Activated naive CD4-positive, alpha-beta T cell treated with anti-CD3 and anti-CD28 coated beads for 36 hours (primary cell): Measurements from ENCODE around the gene IPCEF1. TPM values are rescaled to one million over a fixed set of nuclear protein-coding genes. Genes with fewer than 3 reads are reported as not detected.
A peak's percentile ranks its signal among the peaks of the same experiment; 100 is the strongest.
"Not testable (repeated sequence)": the region's sequence is repeated elsewhere in the genome, so short reads cannot be mapped to it uniquely, and the experiment has no call there.

ENCODE experiments used
- CTCF ChIA-PET: fragments of 350-600 bp; sonication (Branson Sonifier 250); formaldehyde crosslinking; loops from one replicate; lab custom pipeline; 2021; ENCODE audit warnings: antibody characterized with exemption; lab: Charles Lee
- DNase-seq: peaks from one replicate; pipeline ENCODE4 v3.0.0-alpha.2; 2020
- H3K27ac Mint-ChIP-seq: one replicate; pipeline ENCODE4 v1.8.0; 2021; ENCODE audit warnings: mild to moderate bottlenecking, mixed read lengths
- H3K27me3 Mint-ChIP-seq: one replicate; pipeline ENCODE4 v1.8.0; 2021; ENCODE audit warnings: low read depth, mixed read lengths
- H3K36me3 Mint-ChIP-seq: one replicate; pipeline ENCODE4 v1.8.0; 2021; ENCODE audit warnings: low read depth, mixed read lengths
- H3K4me1 Mint-ChIP-seq: one replicate; pipeline ENCODE4 v1.8.0; 2021; ENCODE audit warnings: low read depth, mixed read lengths
- H3K4me3 Mint-ChIP-seq: one replicate; pipeline ENCODE4 v1.8.0; 2021; ENCODE audit warnings: mild to moderate bottlenecking, moderate library complexity, mixed read lengths
- H3K9me3 Mint-ChIP-seq: one replicate; pipeline ENCODE4 v1.8.0; 2021; ENCODE audit warnings: mixed read lengths
- intact Hi-C: fragments of 100-400 bp; cut with micrococcal nuclease; formaldehyde crosslinking; loops from one replicate; pipeline ENCODE4 v1.15.1; 2023
- total RNA-seq, 2 experiments: library from RNA; stranded (reverse); gene quantifications; one replicate each; pipeline ENCODE4 v1.2.3, GENCODE V29; 2021

IPCEF1 gene
- total RNA-seq, 2 experiments from 2014 or later: 24.4 to 25.2 TPM

- CTCF ChIA-PET: no interaction called here
- peaks cover 14% of the 10 kb centered on the region for H3K36me3 Mint-ChIP-seq
- peaks cover 16% of the 10 kb centered on the region for H3K9me3 Mint-ChIP-seq
- intact Hi-C loops: no loop called here
- peaks cover 61% of the 10 kb centered on the region for H3K4me1 Mint-ChIP-seq
- no peak overlapping the region for H3K4me3 Mint-ChIP-seq
- no peak overlapping the region for H3K27ac Mint-ChIP-seq
- no peak for DNase-seq
- H3K27me3 Mint-ChIP-seq: no peaks in the 10 kb centered on the region
Observed at GRCh38 chr6:154252678-154253077, 103.9 kb downstream of the IPCEF1 start.

DNA sequence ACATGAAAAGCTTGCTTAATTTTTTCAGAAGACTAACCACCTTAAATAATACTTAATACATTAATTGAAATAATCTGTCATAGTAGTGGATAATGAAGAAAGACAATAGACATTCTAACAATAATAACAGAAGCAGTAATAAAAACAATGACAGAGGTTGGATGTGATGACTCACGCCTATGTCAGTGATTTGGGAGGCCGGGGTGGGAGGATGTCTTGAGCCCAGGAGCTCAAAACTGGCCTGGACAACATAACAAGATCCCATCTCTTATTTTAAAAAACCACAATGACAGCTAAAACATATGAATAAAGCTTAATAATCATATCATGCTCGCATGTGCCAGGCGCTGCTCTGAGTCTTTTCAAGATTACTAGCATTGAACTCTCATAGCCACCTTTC lies 105.5 kb downstream of the IPCEF1 start:
- H3K9me3 Mint-ChIP-seq: peaks cover 14% of the 10 kb centered on the region
- intact Hi-C loops: no loop called here
- H3K4me3 Mint-ChIP-seq: no peak overlapping the region
- CTCF ChIA-PET: interaction anchor here (0.6 to 1.4 kb wide), 7 partner anchors 14 to 367 kb away, joined by 3 to 6 read pairs (median 3); no protein-coding TSS in a partner anchor
- no peak overlapping the region for H3K27ac Mint-ChIP-seq
- peaks cover 19% of the 10 kb centered on the region for H3K36me3 Mint-ChIP-seq
- H3K4me1 Mint-ChIP-seq: peaks cover 55% of the 10 kb centered on the region
- peak; percentile 49 for DNase-seq
- no peaks in the 10 kb centered on the region for H3K27me3 Mint-ChIP-seq

DNA sequence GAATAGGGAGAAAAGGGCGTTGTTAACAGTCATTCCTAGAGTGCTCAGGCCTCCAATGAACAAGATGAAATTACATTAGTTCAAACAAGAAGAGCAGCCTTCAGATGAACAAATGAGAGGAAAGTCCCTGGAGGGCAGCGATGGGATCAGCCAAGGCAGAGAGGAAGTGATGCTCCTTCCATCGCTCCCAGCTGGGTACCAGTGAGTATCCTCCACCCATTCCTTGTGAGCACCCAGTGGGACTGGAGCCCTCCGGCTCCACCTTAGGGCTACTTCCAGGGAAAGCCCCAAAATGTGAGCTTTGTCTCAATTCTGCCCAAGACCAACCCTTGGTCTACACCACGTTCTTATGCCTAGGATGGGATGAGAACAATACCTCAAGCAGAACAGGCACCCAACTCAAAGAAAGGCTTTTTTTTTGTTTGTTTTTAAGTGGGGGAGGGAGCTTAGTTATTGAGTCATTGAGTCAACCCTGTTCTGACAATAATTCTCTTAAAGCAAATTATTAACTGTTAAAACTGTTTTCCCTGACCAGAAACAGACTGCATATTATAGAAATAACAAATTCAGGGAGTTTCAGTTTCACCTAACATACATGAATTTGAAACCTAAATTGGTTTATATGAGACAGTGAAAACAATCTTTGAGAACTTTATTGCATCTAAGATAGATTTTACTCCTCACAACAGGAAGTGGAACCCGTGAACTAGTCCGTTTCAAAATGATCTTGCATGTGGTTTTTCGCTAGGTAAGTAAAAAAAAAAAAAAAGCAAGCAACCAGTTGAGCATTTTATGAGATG lies 106.9 kb downstream of the IPCEF1 start:
- Mint-ChIP-seq H3K4me3 (peak overlapping the region; percentile 61), H3K27me3 (no peaks in the 10 kb centered on the region), H3K9me3 (peaks cover 6% of the 10 kb centered on the region), H3K4me1 (peaks cover 60% of the 10 kb centered on the region), H3K36me3 (peaks cover 14% of the 10 kb centered on the region), H3K27ac (peak overlapping the region; percentile 86)
- peak; percentile 67 for DNase-seq
- intact Hi-C loops: loop anchor here (1.0 to 10.0 kb wide), 13 partner anchors 8 to 1945 kb away; partner anchors contain the start of genes FBXO5, SCAF8 and TFB1M
- CTCF ChIA-PET: interaction anchor here (0.6 to 3.6 kb wide), 5 partner anchors 12 to 93 kb away, joined by 3 to 19 read pairs (median 4); no protein-coding TSS in a partner anchor

- peak overlapping the region; percentile 87 for H3K4me3 Mint-ChIP-seq
- intact Hi-C loops: loop anchor here (1.0 to 10.0 kb wide), 7 partner anchors 16 to 1942 kb away; partner anchors contain the start of genes FBXO5, SCAF8 and TFB1M
- CTCF ChIA-PET: interaction anchor here (0.6 to 3.6 kb wide), 22 partner anchors 8 to 528 kb away, joined by 3 to 19 read pairs (median 5); no protein-coding TSS in a partner anchor
- H3K36me3 Mint-ChIP-seq: peaks cover 26% of the 10 kb centered on the region
- H3K27me3 Mint-ChIP-seq: no peaks in the 10 kb centered on the region
- H3K4me1 Mint-ChIP-seq: peaks cover 68% of the 10 kb centered on the region
- H3K27ac Mint-ChIP-seq: peak overlapping the region; percentile 98
- H3K9me3 Mint-ChIP-seq: peaks cover 6% of the 10 kb centered on the region
- peak; percentile 69 for DNase-seq
Observed at GRCh38 chr6:154247119-154247861, 109.3 kb downstream of the IPCEF1 start.

GRCh38 chr6:154246723-154247118 lies 109.9 kb downstream of the IPCEF1 start:
- Mint-ChIP-seq H3K36me3 (peaks cover 26% of the 10 kb centered on the region), H3K27me3 (no peaks in the 10 kb centered on the region), H3K9me3 (peaks cover 6% of the 10 kb centered on the region)

GRCh38 chr6:154245506-154245905 lies 111.1 kb downstream of the IPCEF1 start:
- CTCF ChIA-PET: interaction anchor here (1.1 to 3.6 kb wide), 5 partner anchors 8 to 88 kb away, joined by 3 to 15 read pairs (median 8); no protein-coding TSS in a partner anchor
- H3K27me3 Mint-ChIP-seq: no peaks in the 10 kb centered on the region
- peak overlapping the region; percentile 98 for H3K27ac Mint-ChIP-seq
- no peak for DNase-seq
- intact Hi-C loops: loop anchor here (2.0 to 10.0 kb wide), 6 partner anchors 49 to 1941 kb away; partner anchors contain the start of genes FBXO5, SCAF8 and TFB1M
- peaks cover 66% of the 10 kb centered on the region for H3K4me1 Mint-ChIP-seq
- peaks cover 6% of the 10 kb centered on the region for H3K9me3 Mint-ChIP-seq
- peaks cover 29% of the 10 kb centered on the region for H3K36me3 Mint-ChIP-seq
- peak overlapping the region; percentile 87 for H3K4me3 Mint-ChIP-seq

More at GRCh38 chr6:154246723-154247118, 109.9 kb downstream of the IPCEF1 start:
- Mint-ChIP-seq H3K4me3 (peak overlapping the region; percentile 87), H3K27ac (peak overlapping the region; percentile 98), H3K4me1 (peaks cover 67% of the 10 kb centered on the region)
- intact Hi-C loops: loop anchor here (1.0 to 10.0 kb wide), 7 partner anchors 16 to 1942 kb away; partner anchors contain the start of genes FBXO5, SCAF8 and TFB1M
- CTCF ChIA-PET: interaction anchor here (0.6 to 3.6 kb wide), 14 partner anchors 8 to 529 kb away, joined by 3 to 19 read pairs (median 6); no protein-coding TSS in a partner anchor
- DNase-seq: no peak

DNA sequence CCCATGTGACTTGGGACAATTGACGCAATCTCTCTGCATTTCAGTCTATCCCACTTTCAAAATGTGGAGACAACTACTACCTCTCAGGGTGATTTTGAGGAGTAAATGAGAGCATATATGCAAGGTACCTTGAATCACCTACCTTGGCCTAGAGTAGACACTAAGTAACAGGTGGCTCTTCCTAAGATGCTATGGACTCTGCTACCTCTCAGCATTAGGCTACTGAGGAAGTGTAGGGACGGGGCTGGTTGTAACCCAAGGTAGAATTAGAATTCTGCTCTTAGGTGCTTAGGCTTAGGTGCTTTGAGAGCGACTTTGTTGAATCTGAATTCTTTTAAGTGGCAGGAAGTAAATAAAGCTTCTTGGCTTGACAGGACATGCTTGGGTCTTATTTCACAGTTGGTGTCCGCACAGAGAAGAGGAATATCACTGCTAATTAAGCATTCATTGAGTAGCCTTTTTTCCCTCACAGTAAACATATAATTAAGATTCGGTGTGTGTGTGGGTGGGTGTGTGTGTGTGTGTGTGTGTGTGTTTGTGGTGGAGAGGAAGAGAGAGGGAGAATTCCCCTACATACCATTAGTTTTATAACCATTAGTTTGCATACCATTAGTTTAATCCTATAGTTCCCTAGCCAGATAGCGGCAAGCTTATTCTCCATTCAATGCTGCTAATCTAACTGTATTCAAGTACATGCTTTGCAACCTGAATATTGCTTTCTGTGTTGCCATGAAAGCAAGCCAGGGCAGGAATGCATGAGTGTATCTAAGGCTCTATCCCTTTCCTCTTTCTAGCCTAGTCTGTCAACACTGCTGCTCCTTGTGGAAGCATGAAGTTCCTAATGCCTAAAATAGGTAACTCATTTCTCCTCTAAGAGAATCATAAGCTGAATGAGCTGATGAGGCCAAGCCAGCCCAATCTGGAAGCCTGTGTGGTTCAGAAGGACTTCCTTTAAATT lies 112.5 kb downstream of the IPCEF1 start:
- peaks cover 67% of the 10 kb centered on the region for H3K4me1 Mint-ChIP-seq
- peaks cover 6% of the 10 kb centered on the region for H3K9me3 Mint-ChIP-seq
- intact Hi-C loops: loop anchor here (1.0 to 10.0 kb wide), 6 partner anchors 47 to 1939 kb away; partner anchors contain the start of gene MTRF1L
- peaks cover 30% of the 10 kb centered on the region for H3K36me3 Mint-ChIP-seq
- H3K4me3 Mint-ChIP-seq: peak overlapping the region; percentile 87
- no peaks in the 10 kb centered on the region for H3K27me3 Mint-ChIP-seq
- DNase-seq: no peak
- CTCF ChIA-PET: interaction anchor here (1.7 to 3.6 kb wide), 5 partner anchors 7 to 89 kb away, joined by 4 to 15 read pairs (median 8); no protein-coding TSS in a partner anchor
- H3K27ac Mint-ChIP-seq: peak overlapping the region; percentile 98

DNA sequence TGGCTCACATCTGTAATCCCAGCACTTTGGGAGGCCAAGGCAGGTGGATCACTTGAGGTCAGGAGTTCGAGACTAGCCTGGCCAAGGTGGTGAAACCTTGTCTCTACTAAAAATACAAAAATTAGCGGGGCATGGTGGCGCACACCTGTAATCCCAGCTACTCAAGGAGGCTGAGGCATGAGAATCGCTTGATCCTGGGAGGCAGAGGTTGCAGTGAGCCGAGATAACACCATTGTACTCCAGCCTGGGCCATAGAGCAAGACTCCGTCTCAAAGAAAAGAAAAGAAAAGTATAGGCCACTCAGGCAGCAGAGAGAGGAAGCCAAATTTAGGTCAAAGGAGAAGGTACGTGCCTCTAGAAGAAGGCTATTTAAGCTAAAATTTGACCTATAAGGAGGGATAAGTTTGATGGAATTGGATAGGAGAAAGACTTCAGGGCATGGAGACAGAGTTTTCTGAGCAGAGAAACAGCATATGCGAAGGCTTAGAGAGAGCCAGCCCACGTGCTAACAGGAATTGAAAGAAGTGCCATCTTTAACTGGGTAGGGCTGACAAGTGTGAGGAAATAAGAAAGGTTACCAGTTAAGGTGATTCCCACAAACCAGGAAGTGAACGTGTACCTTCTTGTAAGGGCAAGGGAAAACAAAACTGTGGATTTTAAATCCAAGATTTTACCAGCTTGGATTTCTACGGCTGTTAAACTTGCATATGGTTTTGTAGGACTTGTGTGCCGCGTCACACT lies 113.8 kb downstream of the IPCEF1 start:
- H3K4me3 Mint-ChIP-seq: peak overlapping the region; percentile 87
- no peak for DNase-seq
- no peaks in the 10 kb centered on the region for H3K27me3 Mint-ChIP-seq
- peaks cover 6% of the 10 kb centered on the region for H3K9me3 Mint-ChIP-seq
- peaks cover 63% of the 10 kb centered on the region for H3K4me1 Mint-ChIP-seq
- peaks cover 30% of the 10 kb centered on the region for H3K36me3 Mint-ChIP-seq
- intact Hi-C loops: loop anchor here (5.0 to 10.0 kb wide), 4 partner anchors 365 to 1938 kb away; partner anchors contain the start of gene MTRF1L
- H3K27ac Mint-ChIP-seq: peak overlapping the region; percentile 98
- CTCF ChIA-PET: interaction anchor here (1.7 to 3.6 kb wide), 3 partner anchors 10 to 34 kb away, joined by 4 to 15 read pairs (median 14); no protein-coding TSS in a partner anchor

- Mint-ChIP-seq H3K4me1 (peaks cover 69% of the 10 kb centered on the region), H3K27me3 (no peaks in the 10 kb centered on the region), H3K27ac (peak overlapping the region; percentile 98), H3K36me3 (peaks cover 29% of the 10 kb centered on the region), H3K9me3 (peaks cover 6% of the 10 kb centered on the region), H3K4me3 (peak overlapping the region; percentile 52)
- DNase-seq: no peak
- CTCF ChIA-PET: interaction anchor here (0.7 to 2.2 kb wide), 7 partner anchors 9 to 87 kb away, joined by 3 to 7 read pairs (median 4); no protein-coding TSS in a partner anchor
- intact Hi-C loops: loop anchor here (1.0 to 10.0 kb wide), 5 partner anchors 8 to 1937 kb away; partner anchors contain the start of gene MTRF1L
Observed at GRCh38 chr6:154241581-154241980, 115.0 kb downstream of the IPCEF1 start.

DNA sequence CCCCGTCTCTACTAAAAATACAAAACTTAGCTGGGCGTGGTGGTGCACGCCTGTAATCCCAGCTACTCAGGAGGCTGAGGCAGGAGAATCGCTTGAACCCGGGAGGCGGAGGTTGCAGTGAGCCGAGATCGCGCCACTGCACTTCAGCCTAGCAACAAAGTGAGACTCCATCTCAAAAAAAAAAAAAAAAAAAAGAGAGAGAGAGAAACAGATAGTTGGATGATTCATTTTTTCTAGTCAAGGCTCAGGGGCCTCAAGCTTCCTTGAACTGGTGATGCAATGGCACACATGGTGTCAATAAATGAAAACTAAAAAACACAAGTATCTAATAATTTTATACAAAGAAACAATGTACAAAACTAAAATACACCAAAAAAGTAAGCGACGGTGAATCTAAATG lies 115.5 kb downstream of the IPCEF1 start:
- Mint-ChIP-seq H3K4me3 (peak overlapping the region; percentile 55), H3K27ac (peak overlapping the region; percentile 98), H3K4me1 (peaks cover 74% of the 10 kb centered on the region), H3K36me3 (peaks cover 24% of the 10 kb centered on the region)
- CTCF ChIA-PET: interaction anchor here (0.7 to 2.2 kb wide), 8 partner anchors 9 to 86 kb away, joined by 3 to 7 read pairs (median 4); no protein-coding TSS in a partner anchor
- H3K27me3 Mint-ChIP-seq, H3K9me3 Mint-ChIP-seq: not testable (repeated sequence)
- DNase-seq: peak; percentile 71
- intact Hi-C loops: loop anchor here (1.0 to 10.0 kb wide), 5 partner anchors 8 to 1936 kb away; partner anchors contain the start of gene MTRF1L
